HepG2 (cell line): ENCODE measurements around the gene NFYB. TPM values are rescaled to one million over a fixed set of nuclear protein-coding genes. Genes with fewer than 3 reads are reported as not detected.

Experiments
- ATAC-seq: fragments of 200-7000 bp; cut with Tn5 transposase; 3 replicates; pipeline ENCODE4 v1.9.1; 2020; ENCODE audit warnings: mild to moderate bottlenecking, moderate library complexity
- BruUV-seq: library from RNA; stranded (reverse); fragments of 400-500 nt; replicated peaks from 2 replicates; lab custom pipeline; 2021; lab: Mats Ljungman, UMichigan
- CTCF ChIA-PET: fragments of 300-600 bp; formaldehyde crosslinking; extraction: SDS; loops from one replicate; lab custom pipeline; 2021; ENCODE audit warnings: low total read pairs, inconsistent platforms, low intra/inter-chr PET ratio; lab: Yijun Ruan, JAX
- POLR2A ChIA-PET: fragments of 350-600 bp; sonication (Branson Sonifier 250); formaldehyde crosslinking; loops from one replicate; lab custom pipeline; 2020; ENCODE audit warnings: antibody characterized with exemption, inconsistent platforms; lab: Yijun Ruan, JAX
- DNase-seq: peaks from one replicate; pipeline ENCODE4 v3.0.0-alpha.2; 2015; ENCODE audit warnings: low spot score
- FAIRE-seq: peaks from 3 replicates; lab custom pipeline; 2011; peaks lifted over from hg19 to GRCh38; lab: Jason Lieb, UNC
- H2AFZ ChIP-seq: one replicate; pipeline ENCODE4 v1.6.1; 2011; ENCODE audit warnings: low read length, inconsistent platforms
- H3K27ac ChIP-seq: fragments of 300-600 bp; 3 replicates; pipeline ENCODE4 v1.8.0; 2011; ENCODE audit warnings: mixed run types, mild to moderate bottlenecking, mixed read lengths, low read length, inconsistent platforms; ENCODE audit not compliant: insufficient read depth; ENCODE audit errors: extremely low read length
- H3K27me3 ChIP-seq, 2 experiments: fragments of 200-600 bp in 1 of 2; 2 replicates in 1 of 2; 3 replicates in 1 of 2; pipeline versions ENCODE4 v1.6.0 to v1.8.0; 2011; ENCODE audit warnings: low read length in 2 of 2, mild to moderate bottlenecking in 2 of 2, moderate library complexity in 2 of 2, inconsistent platforms in 1 of 2; ENCODE audit not compliant: insufficient read depth in 2 of 2, control insufficient read depth in 1 of 2
- H3K36me3 ChIP-seq, 2 experiments: fragments of 200-600 bp in 1 of 2; replicated peaks in 1 of 2; 2 replicates in 1 of 2; 3 replicates in 1 of 2; pipeline versions ENCODE4 v1.5.1 to v1.8.0; 2011; ENCODE audit warnings: low read length in 2 of 2, inconsistent platforms in 1 of 2; ENCODE audit not compliant: insufficient read depth in 2 of 2, control insufficient read depth in 1 of 2
- H3K4me1 ChIP-seq: 2 replicates; pipeline ENCODE4 v1.5.1; 2012; ENCODE audit warnings: low read length, inconsistent platforms; ENCODE audit not compliant: insufficient read depth
- H3K4me2 ChIP-seq: 2 replicates; pipeline ENCODE4 v1.6.0; 2011; ENCODE audit warnings: low read depth, low read length, inconsistent platforms
- H3K4me3 ChIP-seq, 3 experiments: fragments of 200-600 bp in 1 of 3; sonication (generic), shearing (Covaris generic) in 1 of 3; replicated peaks in 1 of 3; 2 replicates each; pipeline ENCODE4 v1.5.1; 2011 to 2016; ENCODE audit warnings: low read length in 3 of 3, inconsistent platforms in 2 of 3, low read depth in 2 of 3, mild to moderate bottlenecking in 2 of 3, control low read depth in 1 of 3, mixed read lengths in 1 of 3; ENCODE audit not compliant: insufficient read depth in 1 of 3
- H3K79me2 ChIP-seq: one replicate; pipeline ENCODE4 v1.6.1; 2011; ENCODE audit warnings: low read length, inconsistent platforms; ENCODE audit not compliant: insufficient read depth
- H3K9ac ChIP-seq: 2 replicates; pipeline ENCODE4 v1.6.0; 2011; ENCODE audit warnings: mild to moderate bottlenecking, low read depth, low read length, inconsistent platforms; ENCODE audit not compliant: insufficient read depth
- H3K9me3 ChIP-seq: 2 replicates; pipeline ENCODE4 v1.5.1; 2012; ENCODE audit warnings: mild to moderate bottlenecking, low read length
- H4K20me1 ChIP-seq: 2 replicates; pipeline ENCODE4 v1.6.0; 2011; ENCODE audit warnings: inconsistent platforms, mild to moderate bottlenecking, low read length, moderate library complexity; ENCODE audit not compliant: insufficient read depth
- AHDC1 ChIP-seq: sonication (generic); formaldehyde crosslinking; IDR thresholded peaks from 2 replicates; pipeline ENCODE4 v1.5.1; 2020; ENCODE audit warnings: mild to moderate bottlenecking, missing genetic modification reagents, borderline replicate concordance
- CENPT ChIP-seq: sonication (generic); formaldehyde crosslinking; IDR thresholded peaks from 2 replicates; pipeline ENCODE4 v1.8.0; 2022; ENCODE audit warnings: low read depth, mild to moderate bottlenecking, moderate library complexity, missing genetic modification reagents
- ETV5 ChIP-seq: IDR thresholded peaks from 2 replicates; pipeline ENCODE4 v1.6.1; 2018; ENCODE audit warnings: missing biosample characterization, missing genetic modification reagents, inconsistent platforms, borderline replicate concordance
- FOXO4 ChIP-seq: sonication (generic); formaldehyde crosslinking; conservative IDR thresholded peaks from 2 replicates; pipeline ENCODE4 v1.8.1; 2023; ENCODE audit warnings: missing genetic modification reagents
- GTF3A ChIP-seq: sonication (generic); formaldehyde crosslinking; conservative IDR thresholded peaks from 2 replicates; pipeline ENCODE4 v1.4.0; 2020; ENCODE audit warnings: mild to moderate bottlenecking, missing genetic modification reagents
- KLF12 ChIP-seq: sonication (generic); formaldehyde crosslinking; IDR thresholded peaks from 2 replicates; pipeline ENCODE4 v1.4.0; 2020; ENCODE audit warnings: missing genetic modification reagents, borderline replicate concordance
- NFYB ChIP-seq: sonication (generic); formaldehyde crosslinking; IDR thresholded peaks from 2 replicates; pipeline ENCODE4 v1.4.0; 2020; ENCODE audit warnings: missing genetic modification reagents
- NR3C1 ChIP-seq: sonication (generic); formaldehyde crosslinking; IDR thresholded peaks from 2 replicates; pipeline ENCODE4 v1.4.0; 2020; ENCODE audit warnings: missing genetic modification reagents
- SIX1 ChIP-seq: sonication (generic); formaldehyde crosslinking; IDR thresholded peaks from 2 replicates; pipeline ENCODE4 v1.4.0; 2020; ENCODE audit warnings: missing genetic modification reagents, borderline replicate concordance
- ZFP37 ChIP-seq: sonication (generic); formaldehyde crosslinking; IDR thresholded peaks from 2 replicates; pipeline ENCODE4 v1.4.0; 2020; ENCODE audit warnings: missing genetic modification reagents, borderline replicate concordance
- ZNF503 ChIP-seq: sonication (generic); formaldehyde crosslinking; IDR thresholded peaks from 2 replicates; pipeline ENCODE4 v1.4.0; 2020; ENCODE audit warnings: missing genetic modification reagents
- ZNF660 ChIP-seq: sonication (generic); formaldehyde crosslinking; IDR thresholded peaks from 2 replicates; pipeline ENCODE4 v1.5.1; 2020; ENCODE audit warnings: mild to moderate bottlenecking, low read depth, missing genetic modification reagents, borderline replicate concordance
- ZNF781 ChIP-seq: sonication (generic); formaldehyde crosslinking; IDR thresholded peaks from 2 replicates; pipeline ENCODE4 v1.5.1; 2020; ENCODE audit warnings: borderline replicate concordance, mild to moderate bottlenecking, missing genetic modification reagents; ENCODE audit errors: not compliant biosample characterization
- ZNF83 ChIP-seq: sonication (generic); formaldehyde crosslinking; IDR thresholded peaks from 2 replicates; pipeline ENCODE4 v1.4.0; 2020; ENCODE audit warnings: missing genetic modification reagents, mild to moderate bottlenecking, borderline replicate concordance
- WGBS: methylation state at CpG from one replicate; pipeline ENCODE4 v1.1.6; 2017; ENCODE audit warnings: low lambda C conversion rate; 5-methylcytosine and 5-hydroxymethylcytosine counted together
- in situ Hi-C: cut with HindIII; loops from 2 replicates; pipeline ENCODE4 v1.10.0; 2017; ENCODE audit warnings: low pct_unique_long_range_greater_than_20kb; ENCODE audit not compliant: extremely low pct_ligation_motif_present
- intact Hi-C: fragments of 100-400 bp; cut with micrococcal nuclease; formaldehyde crosslinking; loops from one replicate; pipeline ENCODE4 v1.10.0; 2022; ENCODE audit not compliant: unreplicated experiment
- polyA plus RNA-seq, 8 experiments: library from polyadenylated mRNA; depleted of rRNA in 3 of 8; stranded (reverse) in 7 of 8; unstranded in 1 of 8; fragments of >200 nt; fragmentation: Illumina TruSeq in 4 of 8; extraction: Trizol in 4 of 8; gene quantifications; 2 replicates each; pipeline versions ENCODE4 v1.2.1 to v1.2.3, GENCODE V29; 2011 to 2016; ENCODE audit warnings: low read depth in 4 of 8, missing spikeins in 1 of 8, mixed read lengths in 1 of 8; ENCODE audit not compliant: insufficient read depth in 1 of 8
- total RNA-seq, 5 experiments: library from RNA; depleted of rRNA; stranded (reverse); fragments of >200 nt; fragmentation: Illumina TruSeq; extraction: Trizol; gene quantifications; 2 replicates each; pipeline ENCODE4 v1.2.3, GENCODE V29; 2016; ENCODE audit warnings: low read depth in 1 of 5

Gene NFYB
- total and polyA plus RNA-seq, 2 of the 13 experiments (the other 11 are each of a cell fraction or from before 2014, with no cell fraction given), result 18.7 to 36.6 TPM

GRCh38 chr12:104155711-104156555 is 17.9 kb upstream of the NFYB start:
- CTCF ChIA-PET, result no interaction called here
- no peak for ATAC-seq
- FAIRE-seq, result no peak
- TF ChIP-seq NFYB (CRISPR knock-in tag), result no peak
- TF ChIP-seq ETV5, result no peak
- no peak for TF ChIP-seq ZNF503
- no peak for TF ChIP-seq ZNF83 (CRISPR knock-in tag)
- no peak for TF ChIP-seq ZNF660 (CRISPR knock-in tag)
- TF ChIP-seq CENPT, result no peak
- TF ChIP-seq ZNF781 (CRISPR knock-in tag), result no peak
- no peak for TF ChIP-seq SIX1 (CRISPR knock-in tag)
- no peak for TF ChIP-seq FOXO4 (CRISPR knock-in tag)
- TF ChIP-seq NR3C1 (CRISPR knock-in tag), result no peak
- no peak for TF ChIP-seq ZFP37 (CRISPR knock-in tag)
- no peak for TF ChIP-seq GTF3A (CRISPR knock-in tag)
- no peak for TF ChIP-seq KLF12
- no peak for TF ChIP-seq AHDC1 (CRISPR knock-in tag)

More at GRCh38 chr12:104155711-104156555, 17.9 kb upstream of the NFYB start:
- Histone ChIP-seq H3K4me3 (no peak overlapping the region), H3K4me1 (no peaks in the 10 kb centered on the region), H3K36me3 (no peaks in the 10 kb centered on the region), H3K27ac (no peak overlapping the region), H4K20me1 (no peaks in the 10 kb centered on the region), H3K79me2 (no peaks in the 10 kb centered on the region), H3K27me3 (peaks cover 0 to 4% of the 10 kb centered on the region in 2 experiments; a peak in 1 of 5 replicates), H2AFZ (no peak overlapping the region), H3K4me2 (no peak overlapping the region), H3K9me3 (no peaks in the 10 kb centered on the region), H3K9ac (no peak overlapping the region)
- WGBS, result 42% methylated on average over 8 of the region's 8 CpGs
- intact Hi-C loops, result no loop called here
- BruUV-seq, result no TSS peak
- in situ Hi-C loops, result no loop called here
- POLR2A ChIA-PET, result interaction anchor here (1.1 kb wide), 1 partner anchor 18 kb away, joined by 3 read pairs; the partner anchor contains the start of gene NFYB
- DNase-seq, result no peak
